Ovary (tissue), 9 donors: Measurements from ENCODE around the gene EGFLAM. TPM values are rescaled to one million over a fixed set of nuclear protein-coding genes. Genes with fewer than 3 reads are reported as not detected.
A peak's percentile ranks its signal among the peaks of the same experiment; 100 is the strongest.

Source experiments
- DNase-seq, 5 donors: peaks; one replicate each; pipeline ENCODE4 v3.0.0-alpha.2; 2019 to 2020
- H3K27ac ChIP-seq, 2 donors: fragments of 200-600 bp; one replicate each; pipeline versions ENCODE4 v1.5.1 to v1.8.0; 2019 to 2022
- H3K27me3 ChIP-seq: fragments of 200-600 bp; one replicate; pipeline ENCODE4 v1.8.0; 2022
- H3K36me3 ChIP-seq: fragments of 200-600 bp; sonication (generic); one replicate; pipeline ENCODE4 v1.5.1; 2019
- H3K4me1 ChIP-seq: one replicate; pipeline ENCODE4 v1.8.1; 2013; ENCODE audit warnings: mild to moderate bottlenecking, moderate library complexity; ENCODE audit not compliant: insufficient read depth
- H3K4me3 ChIP-seq: fragments of 200-600 bp; sonication (generic); one replicate; pipeline ENCODE4 v1.5.1; 2017
- H3K9me3 ChIP-seq, 2 donors: fragments of 200-600 bp in 1 of 2; sonication (generic) in 1 of 2; one replicate each; pipeline versions ENCODE4 v1.5.1 to v1.8.1; 2013 to 2019; ENCODE audit warnings: mild to moderate bottlenecking in 1 of 2, moderate library complexity in 1 of 2
- CTCF ChIP-seq, 3 donors: fragments of 450-650 bp in 2 of 3; fragments of 200-600 bp in 1 of 3; IDR thresholded peaks; one replicate each; pipeline versions ENCODE4 v1.5.1 to v1.8.0; 2016 to 2022; ENCODE audit warnings: antibody characterized with exemption in 3 of 3, mild to moderate bottlenecking in 1 of 3
- EP300 ChIP-seq: sonication (generic); formaldehyde crosslinking; IDR thresholded peaks from one replicate; pipeline ENCODE4 v1.6.1; 2017; ENCODE audit warnings: antibody characterized with exemption
- POLR2A ChIP-seq: fragments of 450-650 bp; IDR thresholded peaks from one replicate; pipeline ENCODE4 v1.6.1; 2017; ENCODE audit warnings: antibody characterized with exemption, mild to moderate bottlenecking, moderate library complexity
- WGBS, 3 donors: extraction: QIAGEN DNeasy Blood & Tissue Kit in 1 of 3; methylation state at CpG; one replicate each; pipeline versions ENCODE4 v1.1.5 to v1.1.7; 2013 to 2017; 5-methylcytosine and 5-hydroxymethylcytosine counted together
- intact Hi-C, 4 donors: fragments of 100-400 bp; cut with DNase I; formaldehyde crosslinking; loops; one replicate each; pipeline versions ENCODE4 v1.11.0 to v1.15.1; 2022 to 2023
- polyA plus RNA-seq, 2 donors: library from polyadenylated mRNA; stranded (reverse); fragments of 200-250 nt in 1 of 2; fragments of 350-450 nt in 1 of 2; fragmentation: Illumina TruSeq in 1 of 2; extraction: RNeasy Lipid Tissue Mini Kit (QIAGEN cat#74804) in 1 of 2; gene quantifications; one replicate each; pipeline ENCODE4 v1.2.3, GENCODE V29; 2013 to 2014
- total RNA-seq, 7 donors: library from RNA; depleted of rRNA in 2 of 7; stranded (reverse); fragments of >200 nt in 2 of 7; fragmentation: NEBNext Ultra II Directional in 3 of 7; extraction: Animal tissue kit (Norgen Biotek cat#: 25700) in 3 of 7; gene quantifications; one replicate each; pipeline versions ENCODE4 v1.1.0 to v1.2.4, GENCODE V29; 2016 to 2023
- donor health status: DM: no; HTN: no; CAD: no; lungs with moderate emphysema.
- donor health status: DM: no; HTN: no; CAD: no.
- donor health status: Bipolar disorder and iron deficiency.
- donor health status: DM: yes; HTN: yes; CAD: no.
- donor health status: DM: no; HTN: no; CAD: no.
- donor health status: DM: yes; HTN: yes; CAD: no.

The EGFLAM gene
- total and polyA plus RNA-seq, 9 donors, result 6.1 to 37.8 (median 17.1) TPM

- Histone ChIP-seq H3K36me3 (no peaks in the 10 kb centered on the region), H3K4me1 (no peaks in the 10 kb centered on the region), H3K27ac (no peak overlapping the region), H3K27me3 (no peaks in the 10 kb centered on the region), H3K4me3 (no peak overlapping the region), H3K9me3 (no peaks in the 10 kb centered on the region)
- intact Hi-C loops, result no loop called here
- DNase-seq, result no peak
- 87 to 100% (median 96%) methylated on average over 1 of the region's 1 CpG for WGBS, 3 donors
- TF ChIP-seq CTCF (IDR thresholded peaks at IDR 0.05) (no peak), EP300 (no peak), POLR2A (no peak)
These were observed 168.1 kb downstream of the EGFLAM start for GRCh38 chr5:38426490-38426889.

GRCh38 chr5:38426986-38427950 is 168.9 kb downstream of the EGFLAM start:
- Histone ChIP-seq H3K27me3 (no peaks in the 10 kb centered on the region), H3K4me1 (no peaks in the 10 kb centered on the region), H3K4me3 (no peak overlapping the region), H3K9me3 (no peaks in the 10 kb centered on the region), H3K27ac (no peak overlapping the region), H3K36me3 (no peaks in the 10 kb centered on the region)
- intact Hi-C loops, result no loop called here
- DNase-seq, result peak in 1 of 5 donors; percentile 30
- 82 to 87% (median 84%) methylated on average over 9 of the region's 9 CpGs for WGBS, 3 donors
- no peak for TF ChIP-seq POLR2A
- TF ChIP-seq CTCF (IDR thresholded peaks at IDR 0.05), result no peak
- no peak for TF ChIP-seq EP300

GRCh38 chr5:38431242-38431853 is 173.0 kb downstream of the EGFLAM start:
- Histone ChIP-seq H3K4me1 (peaks cover 4% of the 10 kb centered on the region), H3K27ac (no peak overlapping the region), H3K4me3 (no peak overlapping the region), H3K36me3 (no peaks in the 10 kb centered on the region), H3K9me3 (no peaks in the 10 kb centered on the region), H3K27me3 (no peaks in the 10 kb centered on the region)
- no peak for DNase-seq
- intact Hi-C loops, result loop anchor here in 2 of 4 donors (5.0 to 10.0 kb wide), 2 partner anchors 233 to 376 kb away; no protein-coding TSS in a partner anchor
- WGBS, 3 donors, result 94 to 97% (median 96%) methylated on average over 1 of the region's 1 CpG
- TF ChIP-seq CTCF (IDR thresholded peaks at IDR 0.05) (no peak), POLR2A (no peak), EP300 (no peak)

GRCh38 chr5:38433160-38433861 is 175.0 kb downstream of the EGFLAM start:
- Histone ChIP-seq H3K9me3 (no peaks in the 10 kb centered on the region), H3K4me1 (peaks cover 4% of the 10 kb centered on the region), H3K36me3 (no peaks in the 10 kb centered on the region), H3K27me3 (no peaks in the 10 kb centered on the region), H3K4me3 (no peak overlapping the region), H3K27ac (peak overlapping the region in 1 of 2 donors; percentile 26)
- WGBS, 3 donors, result 1 to 6% (median 4%) methylated on average over 6 of the region's 6 CpGs
- intact Hi-C loops, result loop anchor here in 2 of 4 donors (5.0 to 10.0 kb wide), 2 partner anchors 231 to 374 kb away; no protein-coding TSS in a partner anchor
- TF ChIP-seq POLR2A (no peak), CTCF (IDR thresholded peaks at IDR 0.05) (no peak), EP300 (no peak)
- peak; percentile 51 to 57 (median 55) for DNase-seq
